IMR-90 (cell line): Measurements from ENCODE around the gene LIMK2. TPM values are rescaled to one million over a fixed set of nuclear protein-coding genes. Genes with fewer than 3 reads are reported as not detected.
A peak's percentile ranks its signal among the peaks of the same experiment; 100 is the strongest.

Experiments used
- ATAC-seq: fragments of 200-7000 bp; cut with Tn5 transposase; 2 replicates; pipeline ENCODE4 v1.9.1; 2020; ENCODE audit warnings: low read depth, mild to moderate bottlenecking, moderate library complexity
- BruUV-seq: library from RNA; stranded (reverse); fragments of 400-500 nt; replicated peaks from 2 replicates; lab custom pipeline; 2021; lab: Mats Ljungman, UMichigan
- CTCF ChIA-PET: fragments of 300-600 bp; formaldehyde crosslinking; extraction: SDS; loops from one replicate; lab custom pipeline; 2021; ENCODE audit warnings: antibody characterized with exemption; lab: Yijun Ruan, JAX
- POLR2A ChIA-PET: fragments of 300-600 bp; sonication (Branson Sonifier 250); formaldehyde crosslinking; loops from one replicate; lab custom pipeline; 2022; ENCODE audit warnings: antibody characterized with exemption; ENCODE audit not compliant: unreplicated experiment; lab: Charles Lee
- DNase-seq: peaks from one replicate; pipeline ENCODE4 v3.0.0; 2013
- H2AFZ ChIP-seq: replicated peaks from 2 replicates; pipeline ENCODE3; 2013; ENCODE audit warnings: low read length, mild to moderate bottlenecking; ENCODE audit not compliant: poor library complexity
- H2AK5ac ChIP-seq: 2 replicates; pipeline ENCODE4 v1.6.1; 2013; ENCODE audit warnings: low read depth, low read length, inconsistent platforms
- H2AK9ac ChIP-seq: replicated peaks from 2 replicates; pipeline ENCODE3; 2013; ENCODE audit warnings: mild to moderate bottlenecking, low read depth, low read length, moderate library complexity; ENCODE audit not compliant: poor library complexity
- H2BK120ac ChIP-seq: 2 replicates; pipeline ENCODE4 v1.6.1; 2013; ENCODE audit warnings: low read depth, low read length, inconsistent platforms
- H2BK15ac ChIP-seq: 3 replicates; pipeline ENCODE4 v1.6.1; 2013; ENCODE audit warnings: low read depth, low read length, inconsistent platforms
- H2BK20ac ChIP-seq: 2 replicates; pipeline ENCODE4 v1.6.1; 2013; ENCODE audit warnings: low read depth, mild to moderate bottlenecking, inconsistent platforms, low read length, moderate library complexity
- H2BK5ac ChIP-seq: 2 replicates; pipeline ENCODE4 v1.6.1; 2013; ENCODE audit warnings: mild to moderate bottlenecking, low read depth, low read length, inconsistent platforms; ENCODE audit not compliant: poor library complexity, severe bottlenecking
- H3K14ac ChIP-seq: replicated peaks from 2 replicates; pipeline ENCODE4 v1.6.1; 2013; ENCODE audit warnings: low read depth, low read length, inconsistent platforms
- H3K18ac ChIP-seq: 2 replicates; pipeline ENCODE4 v1.6.1; 2013; ENCODE audit warnings: low read depth, low read length, control low read depth
- H3K23ac ChIP-seq: 2 replicates; pipeline ENCODE4 v1.6.1; 2013; ENCODE audit warnings: low read depth, low read length, inconsistent platforms
- H3K27ac ChIP-seq: 2 replicates; pipeline ENCODE4 v1.5.1; 2013; ENCODE audit warnings: mild to moderate bottlenecking, control low read depth, low read length; ENCODE audit not compliant: insufficient read depth
- H3K27me3 ChIP-seq: 2 replicates; pipeline ENCODE4 v1.6.1; 2013; ENCODE audit warnings: low read length; ENCODE audit not compliant: control insufficient read depth, insufficient read depth
- H3K36me3 ChIP-seq: 2 replicates; pipeline ENCODE4 v1.6.1; 2013; ENCODE audit warnings: low read length, mixed read lengths; ENCODE audit not compliant: control insufficient read depth, insufficient read depth
- H3K4ac ChIP-seq: 2 replicates; pipeline ENCODE4 v1.6.1; 2013; ENCODE audit warnings: low read depth, low read length, inconsistent platforms
- H3K4me1 ChIP-seq: 2 replicates; pipeline ENCODE4 v1.6.1; 2013; ENCODE audit warnings: low read length, mixed read lengths; ENCODE audit not compliant: control insufficient read depth, insufficient read depth
- H3K4me2 ChIP-seq: 2 replicates; pipeline ENCODE4 v1.6.1; 2013; ENCODE audit warnings: low read depth, mild to moderate bottlenecking, control low read depth, low read length, moderate library complexity
- H3K4me3 ChIP-seq: 2 replicates; pipeline ENCODE4 v1.5.1; 2013; ENCODE audit warnings: low read depth, mild to moderate bottlenecking, control low read depth, low read length, moderate library complexity; ENCODE audit not compliant: insufficient read depth
- H3K56ac ChIP-seq: 2 replicates; pipeline ENCODE4 v1.6.1; 2013; ENCODE audit warnings: low read length, inconsistent platforms; ENCODE audit not compliant: insufficient read depth; ENCODE audit errors: extremely low read depth
- H3K79me1 ChIP-seq, 2 experiments: 2 replicates each; pipeline ENCODE4 v1.6.1; 2013; ENCODE audit warnings: low read length in 2 of 2, inconsistent platforms in 1 of 2, low read depth in 1 of 2
- H3K9ac ChIP-seq: 2 replicates; pipeline ENCODE4 v1.6.1; 2013; ENCODE audit warnings: low read depth, low read length, control low read depth
- H3K9me1 ChIP-seq: 2 replicates; pipeline ENCODE4 v1.6.1; 2013; ENCODE audit warnings: low read length, inconsistent platforms; ENCODE audit not compliant: insufficient read depth
- H3K9me3 ChIP-seq: 2 replicates; pipeline ENCODE4 v1.6.1; 2013; ENCODE audit warnings: low read length; ENCODE audit not compliant: control insufficient read depth, insufficient read depth
- H4K20me1 ChIP-seq: 2 replicates; pipeline ENCODE4 v1.6.1; 2013; ENCODE audit warnings: low read length, inconsistent platforms; ENCODE audit not compliant: insufficient read depth
- H4K5ac ChIP-seq: 2 replicates; pipeline ENCODE4 v1.6.1; 2013; ENCODE audit warnings: mild to moderate bottlenecking, low read depth, low read length, control low read depth
- H4K8ac ChIP-seq, 2 experiments: 2 replicates each; pipeline ENCODE4 v1.6.1; 2013; ENCODE audit warnings: low read depth in 2 of 2, low read length in 2 of 2, control low read depth in 1 of 2, inconsistent platforms in 1 of 2
- H4K91ac ChIP-seq: 2 replicates; pipeline ENCODE4 v1.6.1; 2013; ENCODE audit warnings: low read depth, low read length, inconsistent platforms; ENCODE audit not compliant: insufficient read depth
- BHLHE40 ChIP-seq: fragments of 150-350 bp; IDR thresholded peaks from 2 replicates; pipeline ENCODE4 v1.6.1; 2016; ENCODE audit warnings: mild to moderate bottlenecking, low read depth, low read length
- CEBPB ChIP-seq: IDR thresholded peaks from 2 replicates; pipeline ENCODE4 v1.6.1; 2012; ENCODE audit warnings: low read depth, low read length, improper control_type of control experiment
- CHD1 ChIP-seq: IDR thresholded peaks from 2 replicates; pipeline ENCODE4 v1.6.1; 2012; ENCODE audit warnings: low read depth, low read length, improper control_type of control experiment
- FOS ChIP-seq: fragments of 150-350 bp; IDR thresholded peaks from 2 replicates; pipeline ENCODE4 v1.6.1; 2016; ENCODE audit warnings: low read depth, low read length
- MAFK ChIP-seq: IDR thresholded peaks from 2 replicates; pipeline ENCODE4 v1.6.1; 2012; ENCODE audit warnings: low read depth, low read length, improper control_type of control experiment
- MXI1 ChIP-seq: IDR thresholded peaks from 2 replicates; pipeline ENCODE4 v1.6.1; 2012; ENCODE audit warnings: low read depth, mild to moderate bottlenecking, low read length, moderate library complexity, borderline replicate concordance
- NFE2L2 ChIP-seq: fragments of 150-350 bp; IDR thresholded peaks from 2 replicates; pipeline ENCODE4 v1.6.1; 2016; ENCODE audit warnings: low read depth, mild to moderate bottlenecking, low read length
- POLR2A ChIP-seq: IDR thresholded peaks from 2 replicates; pipeline ENCODE4 v1.6.1; 2012; ENCODE audit warnings: mild to moderate bottlenecking, low read depth, low read length
- RAD21 ChIP-seq: IDR thresholded peaks from 2 replicates; pipeline ENCODE4 v1.6.1; 2012; ENCODE audit warnings: low read length, improper control_type of control experiment
- RCOR1 ChIP-seq: IDR thresholded peaks from 2 replicates; pipeline ENCODE4 v1.6.1; 2012; ENCODE audit warnings: mild to moderate bottlenecking, low read length, improper control_type of control experiment; ENCODE audit not compliant: insufficient replicate concordance
- RFX5 ChIP-seq: IDR thresholded peaks from 2 replicates; pipeline ENCODE4 v1.8.0; 2012; ENCODE audit warnings: low read depth, mild to moderate bottlenecking, low read length, moderate library complexity
- SMC3 ChIP-seq: fragments of 150-350 bp; IDR thresholded peaks from 2 replicates; pipeline ENCODE4 v1.6.1; 2016; ENCODE audit warnings: low read depth, mild to moderate bottlenecking, antibody characterized with exemption, low read length, moderate library complexity
- WGBS, 2 experiments: methylation state at CpG; one replicate each; pipeline versions ENCODE4 v1.1.5 to v1.1.7; 2013; ENCODE audit warnings: missing lambda C conversion rate in 2 of 2; ENCODE audit not compliant: insufficient read length in 1 of 2; ENCODE audit errors: extremely low coverage in 2 of 2; 5-methylcytosine and 5-hydroxymethylcytosine counted together
- dilution Hi-C: fragments of 300-500 bp; cut with HindIII; formaldehyde crosslinking; loops from one replicate; pipeline ENCODE4 v1.14.3; 2018; ENCODE audit warnings: low sequenced_read_pairs; ENCODE audit not compliant: unreplicated experiment
- in situ Hi-C: fragments of 300-500 bp; cut with MboI; formaldehyde crosslinking; loops from 3 replicates; pipeline ENCODE4 v1.14.3; 2019; ENCODE audit warnings: low sequenced_read_pairs, inconsistent platforms, mixed read lengths
- intact Hi-C: fragments of 100-400 bp; cut with micrococcal nuclease; formaldehyde crosslinking; loops from 2 replicates; pipeline ENCODE4 v1.10.0; 2022
- polyA plus RNA-seq, 3 experiments: library from polyadenylated mRNA; depleted of rRNA; stranded (reverse); fragments of >200 nt; gene quantifications; 2 replicates each; pipeline ENCODE4 v1.2.3, GENCODE V29; 2012; ENCODE audit warnings: low replicate concordance in 1 of 3
- total RNA-seq: library from RNA; depleted of rRNA; stranded (reverse); fragments of >200 nt; gene quantifications from 2 replicates; pipeline ENCODE4 v1.2.3, GENCODE V29; 2012
- TF ChIP-seq, protein P1 (sequence below): conservative IDR thresholded peaks from 2 replicates; pipeline ENCODE4 v1.5.1; 2012; ENCODE audit warnings: mild to moderate bottlenecking, low read depth, low read length, improper control_type of control experiment
- TF ChIP-seq, protein P2 (sequence below): fragments of 150-350 bp; IDR thresholded peaks from 2 replicates; pipeline ENCODE4 v1.6.1; 2017; ENCODE audit warnings: mild to moderate bottlenecking, antibody characterized with exemption, low read length, low read depth

Gene LIMK2
- total and polyA plus RNA-seq, 2 of the 4 experiments (the other 2 are of a cell fraction), result 14.5 to 31.9 TPM

DNA sequence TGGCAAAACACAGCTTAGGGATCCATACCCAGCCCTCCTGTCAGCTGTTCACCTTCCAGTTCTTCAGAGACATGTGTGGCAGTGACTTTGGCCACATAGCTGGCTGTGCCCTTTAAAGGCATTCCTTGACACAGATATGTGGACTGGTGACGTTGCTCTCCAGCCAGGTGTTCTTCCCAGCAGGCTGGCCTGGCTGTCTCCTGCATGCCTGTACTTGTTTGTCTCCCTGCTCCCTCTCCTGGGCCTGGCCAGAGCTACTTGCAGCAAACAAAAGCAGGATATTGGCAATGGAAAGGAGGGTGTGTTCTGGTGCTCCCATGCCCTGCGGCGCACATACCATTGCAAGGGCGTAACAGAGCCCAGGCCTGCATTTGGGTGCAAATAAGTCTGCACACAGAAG lies 41.9 kb downstream of the LIMK2 start:
- peaks cover 35 to 76% of the 10 kb centered on the region in 2 experiments for H3K79me1 ChIP-seq
- H3K36me3 ChIP-seq, result peaks cover 7% of the 10 kb centered on the region
- no peaks in the 10 kb centered on the region; the same call in 1 of the 2 replicates for H4K20me1 ChIP-seq
- no peak for TF ChIP-seq RAD21
- no peak for TF ChIP-seq CHD1
- no peak for TF ChIP-seq FOS
- no peak for TF ChIP-seq RCOR1
- no peak for TF ChIP-seq RFX5
- TF ChIP-seq MAFK, result no peak
- TF ChIP-seq POLR2A, result no peak
- no peak for TF ChIP-seq BHLHE40
- no peak for TF ChIP-seq MXI1
- no peak for TF ChIP-seq NFE2L2
- TF ChIP-seq SMC3, result no peak
- TF ChIP-seq, protein P1, sequence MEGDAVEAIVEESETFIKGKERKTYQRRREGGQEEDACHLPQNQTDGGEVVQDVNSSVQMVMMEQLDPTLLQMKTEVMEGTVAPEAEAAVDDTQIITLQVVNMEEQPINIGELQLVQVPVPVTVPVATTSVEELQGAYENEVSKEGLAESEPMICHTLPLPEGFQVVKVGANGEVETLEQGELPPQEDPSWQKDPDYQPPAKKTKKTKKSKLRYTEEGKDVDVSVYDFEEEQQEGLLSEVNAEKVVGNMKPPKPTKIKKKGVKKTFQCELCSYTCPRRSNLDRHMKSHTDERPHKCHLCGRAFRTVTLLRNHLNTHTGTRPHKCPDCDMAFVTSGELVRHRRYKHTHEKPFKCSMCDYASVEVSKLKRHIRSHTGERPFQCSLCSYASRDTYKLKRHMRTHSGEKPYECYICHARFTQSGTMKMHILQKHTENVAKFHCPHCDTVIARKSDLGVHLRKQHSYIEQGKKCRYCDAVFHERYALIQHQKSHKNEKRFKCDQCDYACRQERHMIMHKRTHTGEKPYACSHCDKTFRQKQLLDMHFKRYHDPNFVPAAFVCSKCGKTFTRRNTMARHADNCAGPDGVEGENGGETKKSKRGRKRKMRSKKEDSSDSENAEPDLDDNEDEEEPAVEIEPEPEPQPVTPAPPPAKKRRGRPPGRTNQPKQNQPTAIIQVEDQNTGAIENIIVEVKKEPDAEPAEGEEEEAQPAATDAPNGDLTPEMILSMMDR, result no peak
- TF ChIP-seq, protein P2, sequence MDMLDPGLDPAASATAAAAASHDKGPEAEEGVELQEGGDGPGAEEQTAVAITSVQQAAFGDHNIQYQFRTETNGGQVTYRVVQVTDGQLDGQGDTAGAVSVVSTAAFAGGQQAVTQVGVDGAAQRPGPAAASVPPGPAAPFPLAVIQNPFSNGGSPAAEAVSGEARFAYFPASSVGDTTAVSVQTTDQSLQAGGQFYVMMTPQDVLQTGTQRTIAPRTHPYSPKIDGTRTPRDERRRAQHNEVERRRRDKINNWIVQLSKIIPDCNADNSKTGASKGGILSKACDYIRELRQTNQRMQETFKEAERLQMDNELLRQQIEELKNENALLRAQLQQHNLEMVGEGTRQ, result no peak
- no peak for TF ChIP-seq CEBPB
- no peak for ATAC-seq
- no peak overlapping the region for H2AFZ ChIP-seq
- no peak overlapping the region for H3K14ac ChIP-seq
- no peak overlapping the region for H4K8ac ChIP-seq
- peaks cover 32% of the 10 kb centered on the region for H3K9me1 ChIP-seq
- peak overlapping the region; percentile 60 for H2AK9ac ChIP-seq
- intact Hi-C loops, result no loop called here
- H2BK120ac ChIP-seq, result no peak overlapping the region
- no peak overlapping the region for H3K4ac ChIP-seq
- H2BK20ac ChIP-seq, result no peak overlapping the region
- no peaks in the 10 kb centered on the region for H3K9me3 ChIP-seq
- H2BK5ac ChIP-seq, result no peak overlapping the region
- WGBS, 2 experiments, result 90% methylated on average over 3 of the region's 4 CpGs; no CpG with 5 or more reads in 1 of the 2 experiments
- ChIA-PET CTCF (interaction anchor here (1.0 kb wide), 1 partner anchor 19 kb away, joined by 3 read pairs; no protein-coding TSS in a partner anchor), POLR2A (no interaction called here)
- H3K23ac ChIP-seq, result no peak overlapping the region
- H2BK15ac ChIP-seq, result no peak overlapping the region
- H3K18ac ChIP-seq, result no peak overlapping the region; the same call in 1 of the 2 replicates
- H3K27ac ChIP-seq, result no peak overlapping the region
- no peak overlapping the region for H4K5ac ChIP-seq
- no TSS peak for BruUV-seq
- H3K56ac ChIP-seq, result no peak overlapping the region
- H3K9ac ChIP-seq, result no peak overlapping the region
- in situ Hi-C loops, result no loop called here
- dilution Hi-C loops, result no loop called here
- no peaks in the 10 kb centered on the region for H3K27me3 ChIP-seq
- no peak overlapping the region for H3K4me3 ChIP-seq
- no peak overlapping the region for H4K91ac ChIP-seq
- H3K4me2 ChIP-seq, result no peak overlapping the region
- H3K4me1 ChIP-seq, result peaks cover 17% of the 10 kb centered on the region
- no peak overlapping the region for H2AK5ac ChIP-seq
- DNase-seq, result no peak
